ENCODE data around the gene CNPY4. TPM values are rescaled to one million over a fixed set of nuclear protein-coding genes. Genes with fewer than 3 reads are reported as not detected.
"Not testable (repeated sequence)": the region's sequence is repeated elsewhere in the genome, so short reads cannot be mapped to it uniquely, and the experiment has no call there.

The CNPY4 gene
- total RNA-seq, 2 experiments from 2014 or later = 31.3 to 32.5 TPM

- H3K4me1 Mint-ChIP-seq = peaks cover 25% of the 10 kb centered on the region
- DNase-seq; POLR2A ChIA-PET; H3K36me3 Mint-ChIP-seq (ENCODE audit: low read depth); H3K9me3 Mint-ChIP-seq; H3K27ac Mint-ChIP-seq; H3K27me3 Mint-ChIP-seq; H3K4me3 Mint-ChIP-seq: not testable (repeated sequence)
- CTCF ChIA-PET = interaction anchor here (0.7 to 1.2 kb wide), 4 partner anchors 14 to 72 kb away, joined by 3 to 5 read pairs (median 4); no protein-coding TSS in a partner anchor
Measured at GRCh38 chr7:100146350-100146749, 26.9 kb downstream of the CNPY4 start.

- POLR2A ChIA-PET = interaction anchor here (0.9 to 2.5 kb wide), 3 partner anchors 10 to 21 kb away, joined by 4 to 13 read pairs (median 4); partner anchors contain the start of gene MBLAC1
- Mint-ChIP-seq H3K4me3 (no peak overlapping the region), H3K9me3 (no peaks in the 10 kb centered on the region)
Measured at GRCh38 chr7:100147278-100147677, 27.8 kb downstream of the CNPY4 start.

GRCh38 chr7:100148225-100148558 is 28.8 kb downstream of the CNPY4 start:
- H3K4me3 Mint-ChIP-seq = peak overlapping the region; percentile 96
- H3K27ac Mint-ChIP-seq = peak overlapping the region; percentile 92
- no peak for DNase-seq
- no peaks in the 10 kb centered on the region for H3K27me3 Mint-ChIP-seq
- no peaks in the 10 kb centered on the region for H3K9me3 Mint-ChIP-seq
- ChIA-PET POLR2A (interaction anchor here (0.6 to 2.9 kb wide), 16 partner anchors 9 to 197 kb away, joined by 3 to 21 read pairs (median 5); partner anchors contain the start of genes AP4M1, GPC2, MBLAC1 and MCM7), CTCF (interaction anchor here (0.6 to 1.8 kb wide), 14 partner anchors 8 to 72 kb away, joined by 3 to 11 read pairs (median 4); partner anchors contain the start of genes AP4M1, GPC2, MBLAC1 and STAG3)
- H3K36me3 Mint-ChIP-seq (ENCODE audit: low read depth) = peaks cover 25% of the 10 kb centered on the region
- H3K4me1 Mint-ChIP-seq = peaks cover 34% of the 10 kb centered on the region

More at GRCh38 chr7:100147278-100147677, 27.8 kb downstream of the CNPY4 start:
- Mint-ChIP-seq H3K4me1 (peaks cover 29% of the 10 kb centered on the region), H3K27me3 (no peaks in the 10 kb centered on the region), H3K27ac (no peak overlapping the region), H3K36me3 (ENCODE audit: low read depth) (peaks cover 17% of the 10 kb centered on the region)
- CTCF ChIA-PET = interaction anchor here (1.0 to 1.8 kb wide), 4 partner anchors 15 to 71 kb away, joined by 3 to 11 read pairs (median 4); no protein-coding TSS in a partner anchor
- DNase-seq = no peak

- ChIA-PET CTCF (interaction anchor here (0.6 to 1.8 kb wide), 14 partner anchors 8 to 71 kb away, joined by 3 to 11 read pairs (median 4); partner anchors contain the start of genes AP4M1, GPC2, MBLAC1 and STAG3), POLR2A (interaction anchor here (0.6 to 2.9 kb wide), 15 partner anchors 10 to 196 kb away, joined by 3 to 21 read pairs (median 5); partner anchors contain the start of genes AP4M1, CNPY4, GPC2 and MCM7)
- H3K27ac Mint-ChIP-seq = peak within 1 kb of the TSS; percentile 92
- H3K27me3 Mint-ChIP-seq = no peaks in the 10 kb centered on the region
- H3K4me1 Mint-ChIP-seq = peaks cover 37% of the 10 kb centered on the region
- H3K36me3 Mint-ChIP-seq (ENCODE audit: low read depth) = peaks cover 30% of the 10 kb centered on the region
- H3K4me3 Mint-ChIP-seq = peak within 1 kb of the TSS; percentile 96
- H3K9me3 Mint-ChIP-seq = no peaks in the 10 kb centered on the region
- DNase-seq = peak; percentile 99
Measured at GRCh38 chr7:100148559-100149328, 29.3 kb downstream of the CNPY4 start, which contains the start of gene LAMTOR4. LAMTOR4 (plus strand) TSS chr7:100148918; CDS start chr7:100148973, 55 bp downstream.

- Mint-ChIP-seq H3K9me3 (no peaks in the 10 kb centered on the region), H3K27me3 (no peaks in the 10 kb centered on the region), H3K4me3 (no peak overlapping the region), H3K4me1 (peaks cover 64% of the 10 kb centered on the region), H3K27ac (peak overlapping the region; percentile 69), H3K36me3 (ENCODE audit: low read depth) (peaks cover 63% of the 10 kb centered on the region)
- DNase-seq = no peak
- ChIA-PET POLR2A (no interaction called here), CTCF (interaction anchor here (0.7 to 1.6 kb wide), 3 partner anchors 18 to 392 kb away, joined by 3 read pairs; no protein-coding TSS in a partner anchor)
Measured at GRCh38 chr7:100152404-100152803, 33.0 kb downstream of the CNPY4 start.

- Mint-ChIP-seq H3K36me3 (ENCODE audit: low read depth) (peaks cover 67% of the 10 kb centered on the region), H3K4me3 (no peak overlapping the region), H3K9me3 (no peaks in the 10 kb centered on the region), H3K4me1 (peaks cover 67% of the 10 kb centered on the region), H3K27ac (no peak overlapping the region), H3K27me3 (no peaks in the 10 kb centered on the region)
- no peak for DNase-seq
- CTCF ChIA-PET = interaction anchor here (0.7 to 1.6 kb wide), 2 partner anchors 19 to 300 kb away, joined by 3 read pairs; no protein-coding TSS in a partner anchor
- POLR2A ChIA-PET = no interaction called here
Measured at GRCh38 chr7:100152937-100153666, 33.7 kb downstream of the CNPY4 start.

- POLR2A ChIA-PET = interaction anchor here (0.9 to 1.6 kb wide), 2 partner anchors 9 to 12 kb away, joined by 4 read pairs; no protein-coding TSS in a partner anchor
- H3K27me3 Mint-ChIP-seq = no peaks in the 10 kb centered on the region
- H3K4me3 Mint-ChIP-seq = no peak overlapping the region
- CTCF ChIA-PET = no interaction called here
- H3K9me3 Mint-ChIP-seq = no peaks in the 10 kb centered on the region
- peak overlapping the region; percentile 4 for H3K27ac Mint-ChIP-seq
- H3K36me3 Mint-ChIP-seq (ENCODE audit: low read depth) = peaks cover 64% of the 10 kb centered on the region
- peaks cover 63% of the 10 kb centered on the region for H3K4me1 Mint-ChIP-seq
- DNase-seq = no peak
Measured at GRCh38 chr7:100153708-100154535, 34.5 kb downstream of the CNPY4 start.

GRCh38 chr7:100154651-100155491 is 35.4 kb downstream of the CNPY4 start:
- peaks cover 64% of the 10 kb centered on the region for H3K36me3 Mint-ChIP-seq (ENCODE audit: low read depth)
- ChIA-PET CTCF (no interaction called here), POLR2A (interaction anchor here (0.9 to 1.6 kb wide), 4 partner anchors 8 to 54 kb away, joined by 3 to 4 read pairs (median 4); partner anchors contain the start of gene MCM7)
- peaks cover 70% of the 10 kb centered on the region for H3K4me1 Mint-ChIP-seq
- DNase-seq = no peak
- H3K27me3 Mint-ChIP-seq = no peaks in the 10 kb centered on the region
- no peak overlapping the region for H3K27ac Mint-ChIP-seq
- no peaks in the 10 kb centered on the region for H3K9me3 Mint-ChIP-seq
- no peak overlapping the region for H3K4me3 Mint-ChIP-seq

GRCh38 chr7:100155553-100156317 is 36.3 kb downstream of the CNPY4 start:
- peak overlapping the region; percentile 54 for H3K4me3 Mint-ChIP-seq
- CTCF ChIA-PET = interaction anchor here (1.4 kb wide), 1 partner anchor 23 kb away, joined by 5 read pairs; no protein-coding TSS in a partner anchor
- no peak for DNase-seq
- H3K27ac Mint-ChIP-seq = no peak overlapping the region
- POLR2A ChIA-PET = interaction anchor here (0.7 to 3.9 kb wide), 7 partner anchors 8 to 130 kb away, joined by 3 to 27 read pairs (median 4); partner anchors contain the start of genes AP4M1, GAL3ST4 and MCM7
- no peaks in the 10 kb centered on the region for H3K27me3 Mint-ChIP-seq
- no peaks in the 10 kb centered on the region for H3K9me3 Mint-ChIP-seq
- peaks cover 61% of the 10 kb centered on the region for H3K4me1 Mint-ChIP-seq
- peaks cover 58% of the 10 kb centered on the region for H3K36me3 Mint-ChIP-seq (ENCODE audit: low read depth)

GRCh38 chr7:100156331-100157068 is 37.1 kb downstream of the CNPY4 start:
- no peak for DNase-seq
- Mint-ChIP-seq H3K4me1 (peaks cover 59% of the 10 kb centered on the region), H3K4me3 (peak overlapping the region; percentile 54), H3K27me3 (no peaks in the 10 kb centered on the region), H3K36me3 (ENCODE audit: low read depth) (peaks cover 57% of the 10 kb centered on the region), H3K9me3 (no peaks in the 10 kb centered on the region), H3K27ac (peak overlapping the region; percentile 66)
- ChIA-PET POLR2A (interaction anchor here (1.2 to 4.2 kb wide), 8 partner anchors 7 to 129 kb away, joined by 3 to 27 read pairs (median 6); partner anchors contain the start of genes AP4M1, GAL3ST4, LAMTOR4 and MCM7), CTCF (interaction anchor here (1.4 to 1.6 kb wide), 2 partner anchors 24 to 52 kb away, joined by 3 to 5 read pairs; no protein-coding TSS in a partner anchor)

Data from activated CD4-positive, alpha-beta memory T cell treated with anti-CD3 and anti-CD28 coated beads, Interleukin-2, amount 10 ng/mL, durations not matched to agents 7 days and 5 days (primary cell).